ENCODE data around the gene CELF1. TPM values are rescaled to one million over a fixed set of nuclear protein-coding genes. Genes with fewer than 3 reads are reported as not detected.
"Not testable (repeated sequence)": the region's sequence is repeated elsewhere in the genome, so short reads cannot be mapped to it uniquely, and the experiment has no call there.

Gene CELF1
- total RNA-seq, 4 donors from 2014 or later = 51.2 to 138 (median 121) TPM

DNA sequence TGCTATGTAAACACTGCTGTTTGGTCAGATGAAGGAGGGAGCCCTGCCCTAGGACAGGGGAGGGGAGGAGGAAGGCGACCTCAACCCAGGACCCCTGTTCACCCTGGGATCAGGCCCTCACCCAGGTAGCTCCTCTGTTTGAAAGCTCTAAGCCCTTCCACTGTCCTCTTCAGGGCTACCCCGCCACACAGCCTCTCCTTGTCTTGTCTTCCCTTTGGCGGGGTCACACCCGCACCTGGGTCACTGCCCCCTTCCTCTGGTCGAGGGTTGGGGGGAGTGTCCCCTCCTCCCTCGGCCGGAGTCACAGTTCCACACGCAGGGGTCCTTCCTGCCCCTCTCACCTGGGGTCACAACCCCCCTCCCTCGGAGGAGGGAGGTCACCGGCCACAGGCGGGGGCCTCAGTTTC, 12.0 kb upstream of the CELF1 start:
- Histone ChIP-seq H3K4me3 (peak overlapping the region; percentile 70 to 93), H3K36me3 (no peaks in the 10 kb centered on the region), H3K27ac (peak overlapping the region; percentile 84 to 88), H3K9me3 (no peaks in the 10 kb centered on the region), H3K4me1 (peaks cover 5% of the 10 kb centered on the region in 2 donors), H3K27me3 (no peaks in the 10 kb centered on the region)
- no peak for TF ChIP-seq POLR2A (IDR thresholded peaks at IDR 0.05)
- TF ChIP-seq, protein P1, sequence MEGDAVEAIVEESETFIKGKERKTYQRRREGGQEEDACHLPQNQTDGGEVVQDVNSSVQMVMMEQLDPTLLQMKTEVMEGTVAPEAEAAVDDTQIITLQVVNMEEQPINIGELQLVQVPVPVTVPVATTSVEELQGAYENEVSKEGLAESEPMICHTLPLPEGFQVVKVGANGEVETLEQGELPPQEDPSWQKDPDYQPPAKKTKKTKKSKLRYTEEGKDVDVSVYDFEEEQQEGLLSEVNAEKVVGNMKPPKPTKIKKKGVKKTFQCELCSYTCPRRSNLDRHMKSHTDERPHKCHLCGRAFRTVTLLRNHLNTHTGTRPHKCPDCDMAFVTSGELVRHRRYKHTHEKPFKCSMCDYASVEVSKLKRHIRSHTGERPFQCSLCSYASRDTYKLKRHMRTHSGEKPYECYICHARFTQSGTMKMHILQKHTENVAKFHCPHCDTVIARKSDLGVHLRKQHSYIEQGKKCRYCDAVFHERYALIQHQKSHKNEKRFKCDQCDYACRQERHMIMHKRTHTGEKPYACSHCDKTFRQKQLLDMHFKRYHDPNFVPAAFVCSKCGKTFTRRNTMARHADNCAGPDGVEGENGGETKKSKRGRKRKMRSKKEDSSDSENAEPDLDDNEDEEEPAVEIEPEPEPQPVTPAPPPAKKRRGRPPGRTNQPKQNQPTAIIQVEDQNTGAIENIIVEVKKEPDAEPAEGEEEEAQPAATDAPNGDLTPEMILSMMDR (IDR thresholded peaks at IDR 0.05) = no peak
- intact Hi-C loops (cut with DNase I; ENCODE audit: low total_unique reads) = no loop called here
- DNase-seq = no peak

GRCh38 chr11:47564366-47564765, 11.4 kb upstream of the CELF1 start:
- H3K4me3 ChIP-seq; H3K9me3 ChIP-seq; DNase-seq; H3K36me3 ChIP-seq; H3K27ac ChIP-seq; intact Hi-C loops (cut with DNase I; ENCODE audit: low total_unique reads); H3K27me3 ChIP-seq; H3K4me1 ChIP-seq: not testable (repeated sequence)

DNA sequence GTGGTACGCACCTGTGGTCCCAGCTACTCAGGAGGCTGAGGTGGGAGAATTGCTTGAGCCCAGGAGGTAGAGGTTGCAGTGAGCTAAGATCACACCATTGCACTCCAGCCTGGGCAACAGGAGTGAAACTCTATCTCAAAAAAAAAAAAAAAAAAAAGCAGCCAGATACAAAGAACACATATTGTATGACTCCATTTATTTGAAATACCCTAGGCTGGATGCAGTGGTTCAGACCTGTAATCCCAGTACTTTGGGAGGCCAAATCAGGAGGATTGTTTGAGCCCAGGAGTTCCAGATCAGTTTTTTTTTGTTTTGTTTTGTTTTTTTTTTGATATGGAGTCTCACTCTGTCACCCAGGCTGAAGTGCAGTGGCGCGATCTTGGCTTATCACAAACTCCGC, 9.5 kb upstream of the CELF1 start:
- H3K27ac ChIP-seq; H3K4me1 ChIP-seq; H3K4me3 ChIP-seq; H3K27me3 ChIP-seq; H3K9me3 ChIP-seq; H3K36me3 ChIP-seq; intact Hi-C loops (cut with DNase I; ENCODE audit: low total_unique reads); DNase-seq: not testable (repeated sequence)

DNA sequence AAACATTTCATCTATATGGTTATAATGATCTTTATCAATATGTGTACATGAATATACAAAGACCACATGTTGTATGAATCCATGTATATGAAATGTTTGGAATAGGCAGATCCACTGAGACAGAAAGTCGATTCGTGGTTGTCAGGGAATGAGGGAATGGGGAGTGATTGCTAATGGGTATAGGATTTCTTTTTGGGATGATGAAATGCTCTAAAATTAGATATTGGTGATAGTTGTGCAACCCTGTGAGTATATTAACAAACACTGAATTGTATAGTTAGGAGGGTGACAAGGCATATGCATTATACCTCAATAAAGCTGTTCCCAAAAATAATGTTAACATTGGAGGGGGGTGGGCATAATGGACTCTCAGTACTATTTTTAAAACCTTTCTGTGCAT, 7.5 kb upstream of the CELF1 start:
- no peak overlapping the region for H3K4me3 ChIP-seq
- intact Hi-C loops (cut with DNase I; ENCODE audit: low total_unique reads) = no loop called here
- DNase-seq = no peak
- H3K9me3 ChIP-seq = no peaks in the 10 kb centered on the region
- no peak for TF ChIP-seq POLR2A (IDR thresholded peaks at IDR 0.05)
- TF ChIP-seq, protein P1 (IDR thresholded peaks at IDR 0.05) = no peak
- no peaks in the 10 kb centered on the region for H3K36me3 ChIP-seq
- peaks cover 5% of the 10 kb centered on the region in 2 donors for H3K4me1 ChIP-seq
- no peaks in the 10 kb centered on the region for H3K27me3 ChIP-seq
- no peak overlapping the region for H3K27ac ChIP-seq

- no peak for TF ChIP-seq POLR2A (IDR thresholded peaks at IDR 0.05)
- TF ChIP-seq, protein P1 (IDR thresholded peaks at IDR 0.05) = no peak
- Histone ChIP-seq H3K9me3 (no peaks in the 10 kb centered on the region), H3K27ac (no peak overlapping the region), H3K4me3 (no peak overlapping the region), H3K36me3 (no peaks in the 10 kb centered on the region), H3K27me3 (no peaks in the 10 kb centered on the region), H3K4me1 (peaks cover 0 to 4% of the 10 kb centered on the region in 2 donors)
- DNase-seq = no peak
- intact Hi-C loops (cut with DNase I; ENCODE audit: low total_unique reads) = no loop called here
Measured at GRCh38 chr11:47558695-47559094, 5.8 kb upstream of the CELF1 start.

DNA sequence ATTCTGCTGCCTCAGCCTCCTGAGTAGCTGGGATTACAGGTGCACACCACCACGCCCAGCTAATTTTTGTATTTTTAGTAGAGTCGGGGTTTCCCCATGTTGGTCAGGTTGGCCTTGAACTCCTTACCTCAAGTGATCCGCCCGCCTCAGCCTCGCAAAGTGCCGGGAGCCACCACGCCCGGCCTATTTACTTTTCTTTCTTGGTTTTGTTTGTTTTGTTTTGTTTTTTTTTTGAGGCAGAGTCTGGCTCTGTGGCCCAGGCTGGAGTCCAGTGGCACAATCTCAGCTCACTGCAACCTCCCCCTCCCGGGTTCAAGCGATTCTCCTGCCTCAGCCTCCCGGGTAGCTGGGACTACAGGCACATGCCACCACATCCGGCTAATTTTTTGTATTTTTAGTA, 4.1 kb upstream of the CELF1 start:
- intact Hi-C loops (cut with DNase I; ENCODE audit: low total_unique reads); H3K4me3 ChIP-seq; H3K27me3 ChIP-seq; H3K9me3 ChIP-seq; DNase-seq; H3K4me1 ChIP-seq; H3K27ac ChIP-seq; H3K36me3 ChIP-seq: not testable (repeated sequence)

GRCh38 chr11:47553406-47553743, 443 bp upstream of the CELF1 start:
- peak overlapping the region; percentile 77 to 94 for H3K4me3 ChIP-seq
- intact Hi-C loops (cut with DNase I; ENCODE audit: low total_unique reads) = no loop called here
- H3K36me3 ChIP-seq = no peaks in the 10 kb centered on the region
- DNase-seq = no peak
- no peaks in the 10 kb centered on the region for H3K27me3 ChIP-seq
- peaks cover 0 to 9% of the 10 kb centered on the region in 2 donors for H3K4me1 ChIP-seq
- TF ChIP-seq POLR2A (IDR thresholded peaks at IDR 0.05) = no peak
- TF ChIP-seq, protein P1 (IDR thresholded peaks at IDR 0.05) = no peak
- H3K9me3 ChIP-seq = no peaks in the 10 kb centered on the region
- peak overlapping the region; percentile 91 to 93 for H3K27ac ChIP-seq

All from uterus (tissue), 4 donors.